ENCODE results near the gene OMD. TPM values are rescaled to one million over a fixed set of nuclear protein-coding genes. Genes with fewer than 3 reads are reported as not detected.

Gene OMD
- total and polyA plus RNA-seq, 2 of the 8 experiments (the other 6 are each of a cell fraction or from before 2014, with no cell fraction given) = not detected

DNA sequence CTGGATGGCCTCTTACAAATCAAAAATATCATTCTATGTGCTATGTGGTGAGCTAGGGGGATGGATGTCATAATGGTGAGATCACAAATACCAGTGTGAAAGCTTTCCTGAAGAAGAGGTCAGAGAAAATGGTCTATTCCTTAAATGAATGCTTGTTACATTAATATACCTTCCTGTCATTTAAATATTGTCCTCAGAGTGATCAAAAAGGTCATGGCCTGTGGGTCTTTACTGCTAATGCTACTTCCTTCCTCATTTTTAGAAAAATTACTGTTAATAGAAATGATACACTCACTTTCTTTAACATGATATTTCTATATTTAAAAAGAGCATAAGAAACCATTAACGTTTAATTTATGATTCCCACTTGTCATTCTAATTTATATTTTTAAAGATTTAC lies 9.7 kb downstream of the OMD start:
- no peak overlapping the region for H3K18ac ChIP-seq (ENCODE audit: extremely low read depth, low read length)
- H4K5ac ChIP-seq (ENCODE audit: insufficient read length, low read depth, low read length) = no peak overlapping the region
- ChIA-PET CTCF (ENCODE audit: partially characterized antibody) (interaction anchor here (0.5 kb wide), 1 partner anchor 48 kb away, joined by 4 read pairs; no protein-coding TSS in a partner anchor), POLR2A (ENCODE audit: partially characterized antibody) (no interaction called here)
- H3K79me1 ChIP-seq (ENCODE audit: low read depth, low read length) = no peaks in the 10 kb centered on the region
- no peak overlapping the region for H2BK20ac ChIP-seq (ENCODE audit: low read length)
- no peak overlapping the region for H2BK15ac ChIP-seq (ENCODE audit: low read length)
- no peak overlapping the region for H4K91ac ChIP-seq (replicated peaks; ENCODE audit: insufficient read length, low read length)
- no peak overlapping the region for H3K4me3 ChIP-seq (ENCODE audit: extremely low read depth in 1 of 4, insufficient read depth in 2 of 4, low read depth in 3 of 4, low read length in 4 of 4)
- DNase-seq (ENCODE audit: low read depth in 1 of 2, low spot score in 2 of 2) = no peak
- H2BK120ac ChIP-seq (replicated peaks; ENCODE audit: low read depth, low read length) = no peak overlapping the region
- no peak overlapping the region for H3K27ac ChIP-seq (ENCODE audit: low read depth, low read length)
- H2AFZ ChIP-seq (ENCODE audit: low read length) = no peak overlapping the region
- H3K27me3 ChIP-seq (replicated peaks in 1 of 4; ENCODE audit: control insufficient read depth in 3 of 4, extremely low read depth in 1 of 4, insufficient read depth in 3 of 4, low read length in 3 of 4) = no peaks in the 10 kb centered on the region
- H2AK5ac ChIP-seq (ENCODE audit: low read depth, low read length) = no peak overlapping the region
- H3K23ac ChIP-seq (ENCODE audit: insufficient read length) = no peak overlapping the region
- H3K23me2 ChIP-seq (ENCODE audit: low read depth, low read length) = no peaks in the 10 kb centered on the region
- no peak overlapping the region for H4K8ac ChIP-seq (ENCODE audit: extremely low read depth, insufficient read depth, low read length)
- H2BK5ac ChIP-seq (ENCODE audit: low read depth, low read length) = no peak overlapping the region
- no peaks in the 10 kb centered on the region for H4K20me1 ChIP-seq (replicated peaks in 1 of 2; ENCODE audit: control insufficient read depth in 1 of 2, insufficient read depth in 2 of 2, low read length in 2 of 2)
- no peaks in the 10 kb centered on the region for H3K36me3 ChIP-seq (ENCODE audit: control insufficient read depth in 2 of 4, insufficient read depth in 4 of 4, low read length in 3 of 4)
- H3K56ac ChIP-seq (replicated peaks; ENCODE audit: insufficient read length, low read depth, low read length) = no peak overlapping the region
- H3K9me3 ChIP-seq (ENCODE audit: insufficient read depth in 2 of 2, low read depth in 1 of 2, low read length in 1 of 2) = no peaks in the 10 kb centered on the region
- no peak overlapping the region for H3K4ac ChIP-seq (replicated peaks; ENCODE audit: insufficient read length, low read depth, low read length)
- TF ChIP-seq SRF (IDR thresholded peaks at IDR 0.05; ENCODE audit: low read depth, low read length) (no peak), SIRT6 (IDR thresholded peaks at IDR 0.05; ENCODE audit: low read length) (no peak), ASH2L (IDR thresholded peaks at IDR 0.05; ENCODE audit: low read length) (no peak), MAFK (IDR thresholded peaks at IDR 0.05; ENCODE audit: low read depth, low read length) (no peak), EZH2 (IDR thresholded peaks at IDR 0.05; ENCODE audit: low read depth, low read length, severe bottlenecking) (no peak), POLR2A (IDR thresholded peaks at IDR 0.05; ENCODE audit: control extremely low read depth in 1 of 2, low read depth in 2 of 2, low read length in 2 of 2) (no peak), RBBP5 (IDR thresholded peaks at IDR 0.05; ENCODE audit: borderline replicate concordance, low read depth, low read length) (no peak), ZNF274 (IDR thresholded peaks at IDR 0.05; ENCODE audit: borderline replicate concordance, extremely low read depth, low read length) (no peak)
- TF ChIP-seq, protein P1, sequence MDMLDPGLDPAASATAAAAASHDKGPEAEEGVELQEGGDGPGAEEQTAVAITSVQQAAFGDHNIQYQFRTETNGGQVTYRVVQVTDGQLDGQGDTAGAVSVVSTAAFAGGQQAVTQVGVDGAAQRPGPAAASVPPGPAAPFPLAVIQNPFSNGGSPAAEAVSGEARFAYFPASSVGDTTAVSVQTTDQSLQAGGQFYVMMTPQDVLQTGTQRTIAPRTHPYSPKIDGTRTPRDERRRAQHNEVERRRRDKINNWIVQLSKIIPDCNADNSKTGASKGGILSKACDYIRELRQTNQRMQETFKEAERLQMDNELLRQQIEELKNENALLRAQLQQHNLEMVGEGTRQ (IDR thresholded peaks at IDR 0.05; ENCODE audit: low read length) = no peak
- no peak for FAIRE-seq
- no peaks in the 10 kb centered on the region for H3K79me2 ChIP-seq (ENCODE audit: control insufficient read depth in 1 of 2, insufficient read depth in 2 of 2, low read length in 2 of 2)
- no peak overlapping the region for H3K4me2 ChIP-seq (ENCODE audit: insufficient read depth in 1 of 2, low read depth in 2 of 2, low read length in 2 of 2)
- H2BK12ac ChIP-seq (ENCODE audit: low read depth, low read length) = no peak overlapping the region
- H3K4me1 ChIP-seq (replicated peaks in 1 of 4; ENCODE audit: control insufficient read depth in 3 of 4, insufficient read depth in 4 of 4, low read length in 3 of 4) = no peaks in the 10 kb centered on the region; a peak in 1 of 7 replicates
- H3K14ac ChIP-seq (ENCODE audit: insufficient read length) = no peak overlapping the region
- WGBS, 2 experiments (ENCODE audit: extremely low coverage in 1 of 2, insufficient coverage in 1 of 2, insufficient read length in 1 of 2, insufficient replicate concordance in 2 of 2, low coverage in 1 of 2, low lambda C conversion rate in 2 of 2, missing lambda C conversion rate in 1 of 2) = 80% methylated on average over 1 of the region's 1 CpG; no CpG with 5 or more reads in 1 of the 2 experiments
- H3K9ac ChIP-seq (replicated peaks in 1 of 4; ENCODE audit: extremely low read depth in 1 of 4, low read depth in 3 of 4, low read length in 3 of 4) = no peak overlapping the region

All from H1 (cell line).